ENCODE results near the gene DNAJB8.

The DNAJB8 gene

DNA sequence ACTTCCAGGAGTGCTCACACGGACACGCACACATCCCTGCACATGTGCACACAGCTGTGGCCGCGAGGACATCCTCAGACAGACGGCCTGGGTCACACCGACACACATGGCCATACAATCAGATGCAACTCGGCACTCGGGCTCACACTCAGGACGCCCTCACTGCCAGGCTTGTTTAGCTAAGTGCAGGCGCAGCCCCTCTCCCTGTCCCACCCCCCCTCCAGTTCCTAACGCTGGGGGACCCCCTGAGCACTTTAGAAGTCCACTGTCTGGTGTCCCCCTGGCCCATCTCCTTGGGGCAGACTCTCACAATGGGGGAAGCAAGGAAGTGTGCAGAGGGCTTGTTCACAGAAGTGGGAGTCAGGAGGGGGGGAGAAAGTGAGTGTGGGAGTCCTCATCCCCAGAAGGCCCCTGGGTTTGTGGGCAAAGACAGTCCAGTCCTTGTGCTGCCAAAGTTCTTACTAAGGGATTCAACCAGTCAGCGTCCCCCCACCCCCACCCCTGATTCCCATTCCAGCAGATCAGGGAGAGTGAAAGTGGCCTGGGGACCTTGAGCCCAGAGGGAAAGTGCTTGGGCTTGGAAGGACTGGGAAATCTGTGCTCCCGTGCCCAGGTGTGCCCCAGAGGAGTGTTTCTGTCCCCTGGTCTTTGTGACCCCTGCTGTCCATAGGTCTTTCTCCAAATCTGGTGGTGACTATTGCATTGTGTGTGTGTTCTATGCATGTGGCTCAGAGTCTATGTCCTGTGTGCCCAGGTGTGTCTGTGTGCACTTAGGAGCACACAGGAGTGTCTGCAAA, 27.1 kb upstream of the DNAJB8 start:
- no peak for DNase-seq

- peak; percentile 42 for DNase-seq
These were observed 26.2 kb upstream of the DNAJB8 start, which contains the start of gene GATA2 for GRCh38 chr3:128492671-128493569. GATA2 (minus strand) TSS chr3:128493201; CDS start chr3:128487031, 6,170 bp downstream.

- no peak for DNase-seq
These were observed 25.4 kb upstream of the DNAJB8 start for GRCh38 chr3:128491941-128492670.

DNA sequence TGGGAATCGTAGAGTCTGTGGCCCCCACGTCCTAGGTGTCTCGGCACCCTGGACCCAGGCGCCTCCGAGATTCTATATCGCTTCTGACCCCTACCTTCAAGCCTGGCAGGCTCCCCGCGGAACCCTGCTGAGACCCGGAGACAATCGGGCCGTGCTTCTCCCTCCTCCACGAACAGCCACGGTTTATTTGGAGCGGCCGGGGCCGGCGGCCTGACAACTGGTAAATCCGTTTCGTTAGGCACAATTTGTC, 24.9 kb upstream of the DNAJB8 start:
- no peak for DNase-seq

DNA sequence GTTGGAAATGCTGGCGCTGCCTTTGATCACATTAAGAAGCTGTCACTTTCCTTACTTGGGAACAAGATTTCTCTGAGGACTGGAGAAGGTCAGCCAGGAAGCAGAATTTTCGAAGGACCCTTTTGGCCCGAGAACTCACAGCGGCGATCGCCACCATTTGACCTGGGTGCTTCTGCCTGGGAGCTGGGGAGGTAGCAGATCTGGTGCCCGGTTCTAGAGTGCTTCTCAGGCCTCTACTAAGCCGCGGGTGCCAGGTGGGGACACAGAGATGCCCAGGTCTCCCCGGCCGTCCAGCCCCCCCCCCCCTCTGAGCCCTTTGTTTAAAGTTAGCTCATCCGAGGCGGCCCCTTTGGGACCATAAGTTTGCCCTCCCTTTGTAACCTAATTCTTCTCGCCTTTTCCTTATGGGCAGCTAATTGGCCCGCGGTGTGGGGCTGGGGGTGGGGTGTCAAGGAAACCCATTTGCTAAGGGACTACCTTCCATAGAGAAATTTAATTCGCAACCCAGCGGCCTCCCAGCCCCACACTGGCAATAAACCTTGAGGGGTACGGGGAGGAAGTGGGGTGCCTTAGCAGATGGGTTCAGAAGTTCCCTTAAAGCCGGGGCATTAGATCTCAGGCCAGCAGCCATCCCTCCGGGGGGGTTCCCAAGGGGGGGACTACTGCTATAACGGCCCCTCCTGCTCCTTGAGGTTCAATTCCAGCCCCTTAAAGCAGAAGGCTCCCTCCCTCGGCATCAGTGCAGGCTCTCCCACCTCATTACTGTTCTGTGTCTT, 24.4 kb upstream of the DNAJB8 start:
- DNase-seq, result no peak

- DNase-seq, result no peak
These were observed 23.9 kb upstream of the DNAJB8 start for GRCh38 chr3:128490650-128490914.

DNA sequence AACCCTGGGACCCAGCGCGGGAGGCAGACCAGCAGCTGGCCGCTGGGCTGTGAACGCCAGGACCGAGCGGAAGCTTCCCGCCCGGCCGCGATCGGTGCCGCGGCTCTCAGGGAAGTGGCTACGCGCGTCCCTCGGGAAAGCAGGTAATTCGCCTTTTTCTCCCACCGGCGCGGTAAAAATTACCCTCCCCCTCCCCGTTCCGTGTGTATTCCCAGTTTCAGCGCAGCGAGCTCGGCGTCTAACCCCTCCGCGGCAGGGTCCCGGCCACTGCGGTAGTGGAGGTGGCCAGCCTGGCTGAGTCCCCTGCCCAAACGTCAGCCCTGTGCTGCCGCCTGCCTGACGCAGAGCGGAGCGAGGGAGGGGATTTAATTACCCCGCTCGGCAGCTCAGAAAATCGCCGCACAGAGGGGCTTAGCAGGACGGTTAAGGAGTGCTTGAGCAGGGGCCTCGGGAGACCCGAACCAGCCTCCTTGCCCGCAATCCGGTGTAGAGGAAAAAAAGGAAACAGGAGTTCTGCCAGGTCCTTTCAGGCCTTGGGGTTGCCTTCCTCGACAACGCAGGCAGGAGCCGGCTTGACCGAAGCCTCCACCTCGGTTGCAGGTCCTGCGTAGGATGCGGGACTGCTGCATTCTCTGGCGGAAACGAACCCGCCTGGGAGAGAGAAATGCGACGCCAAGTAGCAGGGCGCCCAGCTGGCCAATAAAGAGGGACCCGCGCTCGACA, 23.4 kb upstream of the DNAJB8 start:
- DNase-seq, result no peak

GRCh38 chr3:128489674-128489926, 22.9 kb upstream of the DNAJB8 start:
- DNase-seq, result no peak

DNA sequence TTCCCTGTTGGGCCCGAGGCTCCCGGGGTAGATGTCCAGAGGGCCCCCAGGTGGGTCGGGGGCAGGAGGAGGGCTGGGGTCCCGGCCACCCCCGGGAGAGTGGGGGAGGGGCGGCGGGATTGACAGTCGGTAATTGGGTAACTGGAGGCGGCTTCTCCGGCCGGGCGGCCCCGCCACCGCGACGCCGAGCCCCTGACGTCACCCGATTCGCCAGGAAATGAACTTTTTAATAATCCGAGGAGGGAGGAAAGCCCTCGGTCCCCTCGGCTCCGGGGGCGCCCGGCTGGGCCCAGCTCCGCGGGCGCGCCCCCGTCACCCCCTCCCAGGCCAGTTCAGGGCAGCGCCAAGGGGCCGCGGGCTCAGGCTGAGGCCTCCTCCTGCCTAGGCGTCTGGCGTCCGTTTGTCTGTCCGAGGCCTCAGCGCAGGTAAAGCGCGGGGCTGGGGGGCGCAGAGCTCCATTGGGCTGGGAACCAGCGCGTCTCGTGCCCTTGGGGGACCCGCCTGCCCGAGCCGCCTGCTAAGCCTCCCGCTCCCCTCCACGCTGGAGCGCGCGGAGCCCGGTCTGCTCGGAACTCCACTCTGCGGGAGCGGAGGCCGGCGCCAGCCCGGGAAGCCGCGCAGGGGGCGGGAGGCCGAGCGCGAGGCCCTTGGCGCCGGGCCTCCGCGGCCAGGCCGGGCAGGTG, 22.4 kb upstream of the DNAJB8 start:
- DNase-seq, result no peak

GRCh38 chr3:128488636-128488990, 21.9 kb upstream of the DNAJB8 start:
- no peak for DNase-seq

DNA sequence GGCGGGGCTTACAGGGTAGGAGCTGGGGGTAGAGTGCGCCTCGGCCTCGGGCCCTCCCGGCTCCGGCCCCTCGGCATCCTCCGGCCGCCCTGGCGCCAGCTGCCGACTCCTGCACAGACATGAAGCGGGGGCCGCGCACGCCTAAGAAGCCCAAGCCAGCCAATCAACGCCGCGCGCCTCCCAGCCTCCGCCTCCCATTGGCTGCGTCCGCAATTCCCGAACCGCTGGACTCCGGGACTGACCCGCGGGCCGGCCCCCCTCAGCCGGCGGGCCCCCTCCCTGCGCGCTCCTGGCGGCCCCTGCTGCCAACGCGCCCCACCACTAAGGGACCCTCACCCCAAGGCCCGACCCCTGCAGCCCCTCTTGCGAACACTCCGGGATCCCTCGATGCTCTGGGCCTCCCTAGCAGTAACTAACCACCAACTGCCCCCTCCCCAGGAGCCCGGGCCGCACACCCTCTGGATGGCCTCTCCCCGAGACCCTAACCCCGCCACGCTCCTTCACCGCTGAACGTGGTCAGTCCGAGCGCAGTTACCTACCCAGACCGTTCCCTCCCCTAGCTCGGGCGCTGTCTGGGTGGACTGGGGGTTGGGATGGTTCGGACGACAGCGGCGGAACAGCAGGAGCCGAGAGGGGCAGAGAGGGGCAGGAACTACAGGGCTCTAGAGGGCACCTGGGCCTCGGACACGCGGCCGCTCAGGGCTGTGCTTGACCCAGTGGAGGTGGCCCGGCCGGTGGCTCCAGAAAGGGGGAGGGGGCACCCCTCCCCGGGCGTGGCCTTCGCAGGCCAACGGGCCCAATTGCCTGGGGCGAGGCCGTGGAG, 21.3 kb upstream of the DNAJB8 start:
- DNase-seq, result peak; percentile 46

DNA sequence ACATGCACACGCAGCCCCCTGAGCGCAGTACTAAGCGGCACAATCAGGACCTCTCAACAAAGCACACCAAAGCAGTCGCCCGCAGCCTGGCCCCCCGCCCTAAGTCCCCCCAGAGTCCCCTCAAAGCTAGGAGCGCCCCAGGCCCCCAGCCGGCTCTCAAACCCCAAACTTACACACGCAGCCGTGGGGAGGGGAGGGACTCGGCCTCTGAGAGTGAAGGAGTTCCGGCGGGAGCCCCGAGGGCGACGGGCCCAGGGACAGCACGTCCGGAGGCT, 20.8 kb upstream of the DNAJB8 start:
- no peak for DNase-seq

DNA sequence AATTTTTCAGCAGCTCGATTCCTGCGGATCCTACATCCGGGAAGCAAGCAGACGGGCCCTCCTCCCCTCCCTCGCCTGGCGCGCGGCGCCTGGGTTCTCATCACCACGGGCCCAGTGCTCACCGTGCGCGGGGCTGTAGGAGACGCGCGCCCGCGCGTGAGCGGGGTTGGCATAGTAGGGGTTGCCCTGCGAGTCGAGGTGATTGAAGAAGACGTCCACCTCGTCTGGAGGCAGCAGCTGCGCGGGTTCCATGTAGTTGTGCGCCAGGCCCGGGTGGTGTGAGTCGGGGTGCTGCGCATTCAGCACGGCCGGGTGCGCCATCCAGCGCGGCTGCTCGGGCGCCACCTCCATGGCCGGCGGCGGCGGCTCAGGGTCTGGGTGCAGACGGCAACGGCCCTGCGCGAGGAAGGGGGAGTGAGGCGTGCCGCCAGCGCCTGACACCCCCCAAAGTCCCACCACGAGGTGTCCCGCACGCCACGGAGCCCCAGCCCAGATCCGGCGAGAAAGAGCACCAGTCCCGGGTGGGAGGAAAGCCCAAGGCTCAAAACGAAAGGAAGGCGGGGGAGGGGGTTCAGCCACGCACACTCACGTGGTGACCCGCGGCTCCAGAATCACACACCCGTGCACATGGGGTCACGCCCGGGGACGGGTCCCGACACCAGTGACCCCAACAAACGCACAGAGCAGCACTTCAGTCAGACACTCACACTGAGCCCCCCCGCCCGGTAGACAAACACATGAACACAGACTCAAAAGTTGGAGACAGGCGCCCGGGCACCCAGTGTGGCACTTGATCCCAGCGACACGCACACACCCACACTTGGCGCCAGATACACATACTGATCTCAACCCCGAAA, 20.2 kb upstream of the DNAJB8 start:
- DNase-seq, result no peak

GRCh38 chr3:128486205-128486628, 19.5 kb upstream of the DNAJB8 start:
- DNase-seq, result no peak

GRCh38 chr3:128485282-128486204, 18.9 kb upstream of the DNAJB8 start:
- no peak for DNase-seq

DNA sequence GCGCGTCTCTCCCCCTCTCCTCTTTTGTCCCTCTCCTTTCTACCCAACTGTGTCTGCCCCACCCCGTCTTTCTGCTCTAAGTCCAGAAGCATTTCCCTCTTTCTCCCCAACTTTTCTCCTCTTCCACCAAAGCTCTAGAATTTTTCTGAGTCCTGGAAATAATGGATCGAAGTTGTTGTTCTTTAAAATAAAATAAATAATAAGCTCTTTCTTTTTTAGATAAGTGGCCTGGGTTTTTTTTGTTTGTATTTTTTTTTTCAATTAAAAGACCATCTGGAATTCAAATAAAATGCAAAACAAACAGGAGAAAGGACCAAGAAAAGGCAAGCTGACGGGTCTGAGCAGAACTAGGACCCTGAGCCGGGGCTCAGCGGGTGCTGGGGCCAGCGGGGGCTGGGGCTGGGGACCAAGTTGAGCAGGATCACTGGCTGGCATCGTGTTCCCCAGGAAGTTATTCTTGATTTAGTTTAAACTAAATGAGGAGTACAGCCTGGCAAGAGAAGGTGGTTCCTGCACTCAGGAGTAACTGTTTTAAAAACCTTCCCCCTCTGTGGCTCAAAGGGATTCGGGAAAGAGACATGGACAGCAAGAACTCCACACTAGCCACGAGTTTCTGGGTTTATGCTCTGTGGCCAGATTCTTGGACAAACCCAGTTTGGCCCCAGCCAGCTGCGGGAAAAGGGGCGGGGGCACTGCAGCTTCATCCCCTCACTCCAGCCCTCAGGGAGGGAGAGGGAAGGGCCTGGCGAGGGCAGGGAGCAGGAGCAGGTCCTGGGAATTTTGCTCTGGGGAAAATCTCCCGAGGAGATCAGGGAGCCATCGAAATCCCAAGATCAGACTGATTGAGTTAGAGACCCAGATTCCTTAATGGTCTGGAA, 18.0 kb upstream of the DNAJB8 start:
- no peak for DNase-seq

GRCh38 chr3:128483657-128484403, 17.1 kb upstream of the DNAJB8 start:
- DNase-seq, result no peak
